Brain microvascular endothelial cell (primary cell): ENCODE measurements around the gene LRP5.
A peak's percentile ranks its signal among the peaks of the same experiment; 100 is the strongest.

Source experiments
- DNase-seq: peaks from one replicate; pipeline ENCODE4 v3.0.0-alpha.2; 2020
- H3K27ac ChIP-seq: fragments of 250-450 bp; sonication (Bioruptor Pico); 2 replicates; pipeline ENCODE4 v1.5.1; 2020; ENCODE audit warnings: mild to moderate bottlenecking, moderate library complexity
- H3K27me3 ChIP-seq: fragments of 250-450 bp; sonication (Bioruptor Pico); replicated peaks from 2 replicates; pipeline ENCODE4 v1.5.1; 2020; ENCODE audit warnings: mild to moderate bottlenecking
- H3K36me3 ChIP-seq: fragments of 250-450 bp; sonication (Bioruptor Pico); replicated peaks from 2 replicates; pipeline ENCODE4 v1.5.1; 2020; ENCODE audit warnings: mild to moderate bottlenecking
- H3K4me3 ChIP-seq: 2 replicates; pipeline ENCODE4 v1.5.1; 2011; ENCODE audit warnings: low read depth, mild to moderate bottlenecking, control low read depth, low read length, moderate library complexity
- in situ Hi-C: cut with HindIII; loops from 2 replicates; pipeline ENCODE4 v1.10.0; 2017; ENCODE audit warnings: low sequenced_read_pairs, low pct_ligation_motif_present
- TF ChIP-seq, protein P1 (sequence below): IDR thresholded peaks from 2 replicates; pipeline ENCODE4 v1.5.1; 2011; ENCODE audit warnings: low read depth, mild to moderate bottlenecking, moderate library complexity, low read length, control low read depth, inconsistent platforms; ENCODE audit errors: missing control alignments

Gene LRP5

DNA sequence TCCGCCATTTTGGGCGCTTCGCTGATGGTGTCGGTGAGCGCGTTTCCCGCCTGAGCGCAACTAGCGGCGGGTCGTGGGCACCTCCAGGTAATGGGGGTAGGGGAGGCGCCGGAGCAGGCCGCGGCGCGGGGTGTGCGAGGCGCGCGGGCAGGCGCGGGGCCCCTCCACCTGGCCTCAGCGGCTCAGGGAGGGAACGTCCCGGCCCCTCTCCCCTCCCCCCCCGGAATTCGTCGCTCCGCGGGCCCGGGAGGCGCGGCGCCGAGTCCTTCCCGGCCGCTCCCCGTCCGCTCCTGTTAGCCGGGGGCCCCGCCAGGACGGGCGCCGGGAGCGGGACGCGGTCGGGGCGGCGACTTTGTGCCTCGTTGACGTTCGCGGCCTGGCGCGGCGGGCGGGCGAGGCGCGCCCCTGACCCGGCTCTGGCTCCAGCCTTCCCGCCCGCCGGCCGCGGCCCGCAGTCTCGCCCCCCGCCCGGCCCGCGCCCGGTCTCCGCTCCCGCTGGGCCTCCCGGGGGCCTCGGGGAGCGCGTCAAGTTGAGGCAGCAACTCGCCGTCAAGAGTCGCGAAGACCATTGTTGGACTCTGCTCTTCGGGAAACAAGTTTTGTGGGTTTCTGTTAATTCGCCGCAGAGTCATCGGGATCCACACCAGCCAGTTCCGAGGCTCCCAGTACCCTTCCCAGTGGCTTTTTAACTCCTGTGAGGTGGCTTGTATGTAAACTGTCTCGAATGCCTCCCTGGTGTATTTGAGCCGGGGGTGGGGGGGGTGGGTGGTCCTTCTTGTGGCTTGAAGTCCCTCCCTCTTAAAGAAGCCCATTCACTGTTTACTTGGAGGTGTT is 148.6 kb downstream of the LRP5 start, which contains the start of gene PPP6R3:
TSS of gene PPP6R3 (plus strand) at position 12 of the 834 bp plus-strand sequence. CDS start 76,913 bp downstream, outside the sequence.
- H3K27me3 ChIP-seq: no peaks in the 10 kb centered on the region
- no peaks in the 10 kb centered on the region for H3K36me3 ChIP-seq
- H3K4me3 ChIP-seq: peak within 1 kb of the TSS; percentile 82
- in situ Hi-C loops: no loop called here
- peak within 1 kb of the TSS; percentile 88 for H3K27ac ChIP-seq
- TF ChIP-seq, protein P1, sequence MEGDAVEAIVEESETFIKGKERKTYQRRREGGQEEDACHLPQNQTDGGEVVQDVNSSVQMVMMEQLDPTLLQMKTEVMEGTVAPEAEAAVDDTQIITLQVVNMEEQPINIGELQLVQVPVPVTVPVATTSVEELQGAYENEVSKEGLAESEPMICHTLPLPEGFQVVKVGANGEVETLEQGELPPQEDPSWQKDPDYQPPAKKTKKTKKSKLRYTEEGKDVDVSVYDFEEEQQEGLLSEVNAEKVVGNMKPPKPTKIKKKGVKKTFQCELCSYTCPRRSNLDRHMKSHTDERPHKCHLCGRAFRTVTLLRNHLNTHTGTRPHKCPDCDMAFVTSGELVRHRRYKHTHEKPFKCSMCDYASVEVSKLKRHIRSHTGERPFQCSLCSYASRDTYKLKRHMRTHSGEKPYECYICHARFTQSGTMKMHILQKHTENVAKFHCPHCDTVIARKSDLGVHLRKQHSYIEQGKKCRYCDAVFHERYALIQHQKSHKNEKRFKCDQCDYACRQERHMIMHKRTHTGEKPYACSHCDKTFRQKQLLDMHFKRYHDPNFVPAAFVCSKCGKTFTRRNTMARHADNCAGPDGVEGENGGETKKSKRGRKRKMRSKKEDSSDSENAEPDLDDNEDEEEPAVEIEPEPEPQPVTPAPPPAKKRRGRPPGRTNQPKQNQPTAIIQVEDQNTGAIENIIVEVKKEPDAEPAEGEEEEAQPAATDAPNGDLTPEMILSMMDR: no peak
- DNase-seq: no peak

DNA sequence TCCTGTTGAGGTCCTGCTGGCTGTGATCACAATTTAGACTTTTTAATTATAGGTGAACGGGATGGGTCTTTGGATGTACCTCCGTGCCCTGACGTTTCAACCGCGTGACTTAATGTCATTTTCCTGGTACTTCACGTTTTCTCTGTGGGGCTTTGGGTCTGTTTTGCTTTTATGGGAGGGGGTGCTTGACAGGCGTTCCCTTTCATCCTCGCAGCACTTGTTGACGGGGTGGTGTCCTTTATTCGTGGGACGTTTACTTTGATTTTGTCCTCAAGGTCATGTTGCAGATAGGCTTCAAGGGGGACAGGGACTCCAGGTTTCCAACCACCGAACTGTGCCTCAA is 149.2 kb downstream of the LRP5 start:
- no peak for DNase-seq
- in situ Hi-C loops: no loop called here
- TF ChIP-seq, protein P1: no peak
- Histone ChIP-seq H3K36me3 (no peaks in the 10 kb centered on the region), H3K4me3 (peak overlapping the region; percentile 82), H3K27me3 (no peaks in the 10 kb centered on the region), H3K27ac (peak overlapping the region; percentile 2)

DNA sequence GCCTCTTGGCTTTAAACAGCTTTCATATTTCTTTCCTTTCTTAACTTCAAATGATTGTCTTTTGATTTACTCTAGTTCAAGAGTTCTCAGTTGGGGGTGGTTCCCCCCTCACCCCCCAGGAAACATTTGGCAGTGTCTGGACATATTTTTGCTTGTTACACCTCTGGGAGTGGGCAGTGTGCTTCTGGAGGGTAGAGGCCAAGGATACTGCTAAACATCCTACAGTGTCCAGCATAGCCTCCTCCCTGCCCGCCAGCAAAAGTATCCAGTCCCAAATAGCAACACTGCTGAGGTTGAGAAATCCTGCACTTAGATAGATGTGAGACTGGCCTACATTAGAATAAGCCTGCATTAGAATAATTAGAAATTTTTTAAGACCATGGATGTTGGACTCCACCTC is 151.3 kb downstream of the LRP5 start:
- in situ Hi-C loops: no loop called here
- Histone ChIP-seq H3K27me3 (no peaks in the 10 kb centered on the region), H3K36me3 (no peaks in the 10 kb centered on the region), H3K27ac (no peak overlapping the region), H3K4me3 (no peak overlapping the region)
- TF ChIP-seq, protein P1: no peak
- DNase-seq: no peak

DNA sequence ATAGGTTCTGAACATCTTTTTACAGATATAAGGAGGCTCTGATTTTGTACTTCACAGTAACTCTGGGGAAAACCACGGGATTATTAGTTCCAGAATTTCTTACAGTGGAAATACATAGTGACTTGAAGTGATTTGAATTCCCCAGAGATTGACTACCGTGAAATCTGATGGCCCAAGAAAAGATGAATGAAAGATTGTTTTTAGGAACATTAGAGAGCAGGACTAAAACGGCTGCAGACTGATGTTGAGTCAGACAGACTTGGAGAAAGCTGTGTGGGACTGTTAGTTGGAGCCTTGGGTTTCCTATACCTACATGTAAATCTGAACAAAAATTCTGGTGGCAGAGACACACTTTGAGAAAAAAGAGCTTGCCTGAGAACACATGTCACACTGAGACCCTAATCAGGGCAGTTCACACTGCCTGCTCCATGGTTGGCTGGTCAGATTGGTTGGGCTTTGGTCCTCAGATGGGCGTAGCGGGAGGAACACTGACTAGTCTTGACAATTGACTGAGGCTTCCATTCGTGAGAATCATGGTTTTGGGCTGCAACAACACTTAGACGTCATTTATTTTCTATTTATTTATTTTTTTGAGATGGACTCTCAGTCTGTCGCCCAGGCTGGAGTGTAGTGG is 154.9 kb downstream of the LRP5 start:
- Histone ChIP-seq H3K27ac (no peak overlapping the region), H3K4me3 (no peak overlapping the region), H3K27me3 (no peaks in the 10 kb centered on the region), H3K36me3 (no peaks in the 10 kb centered on the region)
- TF ChIP-seq, protein P1: no peak
- DNase-seq: no peak
- in situ Hi-C loops: no loop called here

DNA sequence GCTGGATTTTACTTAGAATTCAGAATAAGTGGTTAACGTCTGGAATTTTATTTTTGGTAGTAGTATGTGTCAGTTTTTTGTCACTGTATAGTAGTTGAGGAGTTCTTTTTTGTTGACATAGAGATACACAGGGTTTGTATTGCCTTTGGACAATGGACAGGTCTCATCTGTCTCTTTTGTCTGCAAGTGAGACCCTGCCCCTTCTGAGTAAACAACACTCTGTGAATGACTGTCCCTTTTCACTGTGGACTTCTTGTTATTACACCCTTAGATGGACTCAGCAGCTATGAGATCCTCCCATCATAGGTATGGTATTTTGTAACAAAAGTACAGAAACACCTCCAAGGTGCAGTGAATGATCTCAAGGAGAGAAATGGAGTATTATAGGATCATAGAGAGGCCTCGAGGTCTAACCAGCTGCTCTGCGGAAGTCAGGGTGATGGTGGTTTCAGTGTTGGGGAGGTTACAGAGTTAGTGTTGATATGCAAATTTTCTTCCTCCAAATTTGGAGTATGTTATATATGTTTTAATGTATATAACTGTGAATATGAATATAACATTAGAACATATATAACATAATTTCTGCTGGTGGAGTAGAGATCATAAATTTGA is 155.9 kb downstream of the LRP5 start:
- TF ChIP-seq, protein P1: no peak
- Histone ChIP-seq H3K27ac (no peak overlapping the region), H3K27me3 (no peaks in the 10 kb centered on the region), H3K36me3 (no peaks in the 10 kb centered on the region), H3K4me3 (no peak overlapping the region)
- DNase-seq: no peak
- in situ Hi-C loops: no loop called here
